ENCODE data around the gene ZNF157.
"Not testable (repeated sequence)": the region's sequence is repeated elsewhere in the genome, so short reads cannot be mapped to it uniquely, and the experiment has no call there.

Gene ZNF157

GRCh38 chrX:47370278-47370677 is at the start of gene ZNF157:
ZNF157 (plus strand) TSS chrX:47370578; CDS start chrX:47370669, 91 bp downstream.
- in situ Hi-C loops (cut with HindIII; ENCODE audit: low sequenced_read_pairs) = no loop called here

DNA sequence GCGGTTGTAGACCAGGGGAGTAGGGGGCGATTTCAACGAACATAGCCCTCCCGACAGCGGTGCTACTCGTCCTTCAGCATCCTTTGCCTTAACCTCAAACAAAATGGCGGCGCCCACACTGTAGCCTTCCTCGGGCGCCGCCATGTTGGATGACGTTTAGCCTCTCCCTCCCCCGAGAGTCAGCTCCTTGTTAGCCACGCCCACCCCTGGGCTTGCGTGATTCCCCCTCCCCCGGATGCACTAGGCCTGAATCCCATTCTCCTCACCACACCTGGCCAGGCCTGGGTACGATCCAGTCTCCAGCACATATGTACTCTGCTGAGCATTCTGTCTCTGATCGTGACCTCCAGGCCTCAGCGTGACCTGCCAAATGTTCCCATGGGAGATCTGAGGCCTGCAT is 49.0 kb upstream of the ZNF157 start:
- in situ Hi-C loops (cut with HindIII; ENCODE audit: low sequenced_read_pairs) = no loop called here

GRCh38 chrX:47321823-47322371 is 48.5 kb upstream of the ZNF157 start:
- in situ Hi-C loops (cut with HindIII; ENCODE audit: low sequenced_read_pairs) = no loop called here

DNA sequence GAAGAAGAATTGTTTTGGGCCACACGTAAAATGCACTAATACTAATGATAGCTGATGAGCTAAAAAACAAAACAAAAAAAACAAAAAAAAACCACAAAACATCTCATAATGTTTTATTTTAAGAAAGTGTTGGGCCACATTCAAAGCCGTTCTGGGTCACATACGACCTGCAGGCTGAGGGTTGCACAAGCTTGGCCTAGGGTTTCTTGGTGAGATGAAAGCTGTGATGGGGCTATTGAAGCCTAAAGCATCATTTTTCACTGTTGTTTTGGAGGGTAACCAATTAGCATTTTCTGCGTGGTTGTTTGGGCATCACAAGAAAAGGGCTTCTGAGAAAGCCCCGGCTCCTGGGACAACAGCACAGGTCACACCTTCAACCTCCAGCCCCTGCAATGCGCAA is 42.5 kb upstream of the ZNF157 start:
- in situ Hi-C loops (cut with HindIII; ENCODE audit: low sequenced_read_pairs) = no loop called here

DNA sequence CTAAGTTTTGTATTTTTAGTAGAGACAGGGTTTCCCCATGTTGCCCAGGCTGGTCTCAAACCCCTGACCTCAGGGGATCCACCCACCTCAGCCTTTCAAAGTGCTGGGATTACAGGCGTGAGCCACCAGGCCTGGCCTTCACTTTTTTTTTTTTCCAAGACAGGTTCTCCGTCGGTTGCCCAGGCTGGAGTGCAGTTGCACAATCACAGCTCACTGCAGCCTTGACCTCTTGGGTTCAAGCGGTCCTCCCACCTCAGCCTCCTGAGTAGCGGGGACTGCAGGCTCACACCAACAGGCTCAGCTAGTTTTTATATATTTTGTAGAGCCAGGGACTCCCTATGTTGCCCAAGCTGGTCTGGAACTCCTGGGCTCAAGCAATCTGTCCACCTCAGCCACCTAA is 37.6 kb upstream of the ZNF157 start:
- in situ Hi-C loops (cut with HindIII; ENCODE audit: low sequenced_read_pairs) = not testable (repeated sequence)

- in situ Hi-C loops (cut with HindIII; ENCODE audit: low sequenced_read_pairs) = no loop called here
These were observed 18.7 kb upstream of the ZNF157 start for GRCh38 chrX:47351706-47352105.

GRCh38 chrX:47358387-47359065 is 11.9 kb upstream of the ZNF157 start:
- in situ Hi-C loops (cut with HindIII; ENCODE audit: low sequenced_read_pairs) = no loop called here

- in situ Hi-C loops (cut with HindIII; ENCODE audit: low sequenced_read_pairs) = no loop called here
These were observed 9.8 kb upstream of the ZNF157 start for GRCh38 chrX:47360423-47361179.

DNA sequence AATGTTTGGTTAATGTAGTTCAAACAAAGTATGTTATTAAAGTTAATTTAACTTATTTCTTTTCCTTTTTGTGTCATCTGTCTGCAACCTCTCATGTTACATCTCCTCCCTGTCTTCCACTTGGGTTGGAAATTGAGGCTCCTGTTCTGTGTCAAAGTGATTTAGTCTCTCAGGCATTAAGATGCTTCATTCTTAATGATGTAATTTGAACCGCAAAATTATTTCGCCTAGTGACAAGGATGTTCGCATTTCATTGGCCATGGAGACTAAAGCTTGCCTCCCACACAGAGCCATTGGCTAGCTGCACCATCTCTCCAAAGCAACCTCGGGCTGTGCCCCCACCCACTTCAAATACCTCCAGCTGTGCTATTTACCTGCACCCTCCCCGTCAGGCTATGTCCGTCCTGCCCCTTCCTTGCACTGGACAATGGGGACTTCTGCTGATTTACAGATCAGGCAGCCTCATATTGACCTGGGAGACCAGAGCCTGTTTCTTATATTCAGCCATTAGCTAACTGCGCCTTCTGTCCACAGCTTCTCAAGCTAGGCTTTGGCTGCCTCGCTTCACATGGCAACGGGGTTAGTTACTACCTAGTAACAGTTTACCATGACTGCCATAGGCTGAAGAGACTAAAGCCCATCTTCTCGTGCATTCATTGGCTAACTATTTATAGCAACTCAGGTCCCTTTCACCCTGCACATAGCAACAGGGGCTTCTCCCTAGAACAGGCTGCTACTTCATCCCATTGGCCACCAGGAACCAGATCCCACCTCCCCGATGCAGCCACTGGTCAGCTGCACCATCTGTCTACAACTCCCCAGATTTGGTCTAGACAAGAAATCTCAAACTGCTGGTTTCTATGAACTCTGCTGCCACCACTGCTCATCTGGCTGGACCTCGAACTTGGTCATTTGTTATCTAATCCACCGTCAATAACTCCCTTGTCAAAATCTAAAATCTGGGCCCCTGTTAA is 8.6 kb upstream of the ZNF157 start:
- in situ Hi-C loops (cut with HindIII; ENCODE audit: low sequenced_read_pairs) = no loop called here

DNA sequence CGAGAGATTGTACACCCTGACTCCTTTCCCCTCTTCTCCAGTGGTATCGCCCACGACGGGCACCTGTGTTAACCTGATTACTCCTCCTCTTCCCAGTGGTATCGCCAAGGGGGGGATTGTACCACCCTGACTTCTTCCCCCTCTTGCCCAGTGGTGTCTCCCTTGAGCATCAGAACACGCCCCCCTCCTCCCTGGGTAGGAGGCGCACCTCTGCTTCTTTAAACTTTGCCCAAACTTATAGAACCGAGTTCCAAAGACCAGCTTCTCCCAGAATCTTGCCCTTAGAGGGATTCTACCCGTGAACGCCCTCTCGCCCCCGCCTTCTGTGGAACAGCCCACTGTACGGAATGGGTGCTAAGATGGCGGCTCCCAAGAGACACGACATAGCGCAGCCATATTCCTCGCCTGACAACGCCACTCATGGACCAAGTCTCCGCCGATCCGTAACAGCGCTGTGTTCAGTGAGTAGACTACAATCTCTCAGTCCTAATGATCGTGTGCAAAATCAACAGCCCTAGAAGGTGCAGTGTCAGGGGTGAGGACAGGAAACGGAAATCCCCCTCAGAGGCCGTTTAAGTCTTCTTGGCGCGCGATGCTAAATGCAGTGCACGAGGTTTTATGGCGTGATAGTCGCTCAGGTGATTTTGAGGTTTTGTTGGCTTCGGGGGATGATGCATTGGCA is 4.2 kb upstream of the ZNF157 start:
- in situ Hi-C loops (cut with HindIII; ENCODE audit: low sequenced_read_pairs) = no loop called here

GRCh38 chrX:47373198-47373597 is 2.8 kb downstream of the ZNF157 start:
- in situ Hi-C loops (cut with HindIII; ENCODE audit: low sequenced_read_pairs) = no loop called here

DNA sequence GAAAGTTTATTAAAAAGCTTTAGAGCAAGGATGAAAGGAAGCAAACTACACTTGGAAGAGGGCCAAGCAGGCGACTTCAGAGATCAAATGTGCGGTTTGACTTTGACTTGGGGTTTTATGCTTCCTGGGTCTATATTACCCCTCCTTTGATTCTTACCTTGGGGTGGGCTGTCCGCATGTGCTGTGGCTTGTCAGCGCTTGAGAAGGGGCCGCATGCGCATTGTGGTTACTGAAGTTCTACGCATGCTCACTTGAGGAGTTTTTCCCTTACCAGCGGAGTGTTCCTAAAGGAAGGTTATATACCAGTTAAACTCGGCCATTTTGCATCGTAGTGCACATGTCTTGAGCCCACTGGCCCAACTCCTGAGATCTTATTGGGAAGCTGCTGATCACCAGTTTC is 9.9 kb downstream of the ZNF157 start:
- in situ Hi-C loops (cut with HindIII; ENCODE audit: low sequenced_read_pairs) = no loop called here

DNA sequence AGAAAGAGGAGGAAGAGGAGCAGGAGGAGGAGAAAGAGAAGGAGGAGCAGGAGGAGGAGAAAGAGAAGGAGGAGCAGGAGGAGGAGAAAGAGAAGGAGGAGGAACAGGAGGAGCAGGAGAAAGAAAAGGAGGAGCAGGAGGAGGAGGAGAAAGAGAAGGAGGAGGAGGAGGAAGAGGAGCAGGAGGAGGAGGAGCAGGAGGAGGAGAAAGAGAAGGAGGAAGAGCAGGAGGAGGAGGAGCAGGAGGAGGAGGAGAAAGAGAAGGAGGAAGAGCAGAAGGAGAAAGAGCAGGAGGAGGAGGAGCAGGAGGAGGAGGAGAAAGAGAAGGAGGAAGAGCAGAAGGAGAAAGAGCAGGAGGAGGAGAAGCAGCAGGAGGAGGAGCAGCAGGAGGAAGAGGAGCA is 10.5 kb downstream of the ZNF157 start:
- in situ Hi-C loops (cut with HindIII; ENCODE audit: low sequenced_read_pairs) = not testable (repeated sequence)

GRCh38 chrX:47384502-47384901 is 14.1 kb downstream of the ZNF157 start:
- in situ Hi-C loops (cut with HindIII; ENCODE audit: low sequenced_read_pairs) = no loop called here

DNA sequence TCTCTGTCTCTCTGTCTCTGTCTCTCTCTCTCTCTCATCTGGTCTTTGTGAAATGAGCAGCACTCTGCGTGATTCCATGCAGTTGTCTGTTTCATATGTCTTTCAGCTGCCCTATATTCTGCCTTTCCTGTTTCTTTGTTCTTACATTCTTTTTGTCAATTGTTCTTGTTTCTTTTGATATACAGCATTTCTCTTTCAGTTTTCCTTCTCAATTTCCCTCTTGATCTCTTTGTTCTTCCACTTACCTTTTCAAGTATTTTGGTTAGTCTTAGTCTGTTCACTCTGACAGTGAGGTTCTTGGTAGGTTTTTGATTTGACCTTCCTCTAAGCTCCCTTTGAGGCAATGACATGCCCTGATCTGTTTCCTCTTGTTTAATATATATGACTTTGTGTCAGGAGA is 20.4 kb downstream of the ZNF157 start:
- in situ Hi-C loops (cut with HindIII; ENCODE audit: low sequenced_read_pairs) = no loop called here

DNA sequence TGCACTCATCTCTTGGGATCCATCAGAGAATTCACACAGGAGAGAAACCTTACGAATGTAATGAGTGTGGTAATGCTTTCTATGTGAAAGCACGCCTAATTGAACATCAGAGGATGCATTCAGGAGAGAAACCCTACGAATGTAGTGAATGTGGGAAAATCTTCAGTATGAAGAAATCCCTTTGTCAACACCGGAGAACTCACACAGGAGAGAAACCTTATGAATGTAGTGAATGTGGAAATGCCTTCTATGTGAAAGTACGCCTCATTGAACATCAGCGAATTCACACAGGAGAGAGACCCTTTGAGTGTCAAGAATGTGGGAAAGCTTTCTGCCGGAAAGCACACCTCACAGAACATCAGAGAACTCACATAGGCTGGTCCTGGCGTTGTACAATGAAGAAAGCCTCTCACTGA is 42.8 kb downstream of the ZNF157 start:
- in situ Hi-C loops (cut with HindIII; ENCODE audit: low sequenced_read_pairs) = no loop called here

DNA sequence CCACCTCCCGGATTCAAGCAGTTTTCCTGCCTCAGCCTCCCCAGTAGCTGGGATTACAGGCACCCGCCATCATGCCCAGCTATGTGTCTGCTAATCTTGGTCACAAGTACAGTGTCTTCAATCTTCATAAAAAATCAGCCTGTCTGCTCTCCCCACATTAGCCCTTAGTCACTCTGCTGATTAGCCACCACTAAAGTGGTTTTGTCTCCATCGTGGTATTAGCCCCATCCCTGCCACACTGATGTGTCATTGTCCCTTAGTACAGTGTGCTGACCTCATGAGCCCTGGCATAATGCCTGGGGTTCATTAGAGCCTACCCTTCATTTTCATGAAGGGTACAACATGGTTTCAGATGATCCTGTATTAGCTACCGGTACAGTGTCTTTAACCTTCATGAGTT is 49.9 kb downstream of the ZNF157 start:
- in situ Hi-C loops (cut with HindIII; ENCODE audit: low sequenced_read_pairs) = no loop called here

- in situ Hi-C loops (cut with HindIII; ENCODE audit: low sequenced_read_pairs) = no loop called here
These were observed 50.6 kb downstream of the ZNF157 start for GRCh38 chrX:47420962-47421361.

DNA sequence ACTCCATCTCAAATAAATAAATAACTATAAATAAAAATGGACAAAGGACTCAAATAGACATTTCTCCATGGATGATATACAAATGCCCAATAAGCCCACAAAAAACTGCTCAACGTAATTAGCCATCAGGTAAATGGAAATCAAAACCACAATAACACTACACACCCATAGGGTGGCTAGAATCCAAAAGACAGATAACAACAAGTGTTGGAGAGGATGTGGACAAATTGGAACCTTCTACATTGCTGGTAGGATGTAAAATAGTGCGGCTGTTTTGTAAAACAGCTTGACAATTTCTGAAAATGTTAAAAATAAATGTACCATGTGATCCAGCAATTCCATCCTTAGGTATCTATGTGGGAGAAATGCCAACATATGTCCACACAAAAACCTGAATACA is 52.1 kb downstream of the ZNF157 start:
- in situ Hi-C loops (cut with HindIII; ENCODE audit: low sequenced_read_pairs) = no loop called here

GRCh38 chrX:47430925-47431324 is 60.5 kb downstream of the ZNF157 start:
- in situ Hi-C loops (cut with HindIII; ENCODE audit: low sequenced_read_pairs) = no loop called here
